ENCODE results near the gene TPSB2.
"Not testable (repeated sequence)": the region's sequence is repeated elsewhere in the genome, so short reads cannot be mapped to it uniquely, and the experiment has no call there.

The TPSB2 gene

GRCh38 chr16:1230084-1230470, at the start of gene TPSB2:
TPSB2 (minus strand) TSS chr16:1230184; CDS start chr16:1229951, 233 bp downstream.
- DNase-seq (ENCODE audit: extremely low spot score); POLR2A ChIA-PET; CTCF ChIA-PET: not testable (repeated sequence)

- TF ChIP-seq CTCF (IDR thresholded peaks at IDR 0.05; ENCODE audit: control extremely low read depth, extremely low read depth, low read depth, missing control alignments), result no peak
- ChIA-PET POLR2A (no interaction called here), CTCF (interaction anchor here (1.5 kb wide), 1 partner anchor 84 kb away, joined by 3 read pairs; no protein-coding TSS in a partner anchor)
- no peak for DNase-seq (ENCODE audit: extremely low spot score)
Measured at GRCh38 chr16:1279081-1279944, 49.3 kb upstream of the TPSB2 start.

GRCh38 chr16:1278477-1278876, 48.5 kb upstream of the TPSB2 start:
- DNase-seq (ENCODE audit: extremely low spot score), result no peak
- TF ChIP-seq CTCF (IDR thresholded peaks at IDR 0.05; ENCODE audit: control extremely low read depth, extremely low read depth, low read depth, missing control alignments), result no peak
- CTCF ChIA-PET, result no interaction called here
- POLR2A ChIA-PET, result no interaction called here

- CTCF ChIA-PET, result interaction anchor here (1.4 kb wide), 1 partner anchor 16 kb away, joined by 3 read pairs; no protein-coding TSS in a partner anchor
- no peak for TF ChIP-seq CTCF (IDR thresholded peaks at IDR 0.05; ENCODE audit: control extremely low read depth, extremely low read depth, low read depth, missing control alignments)
- POLR2A ChIA-PET, result no interaction called here
- no peak for DNase-seq (ENCODE audit: extremely low spot score)
Measured at GRCh38 chr16:1277617-1278282, 47.8 kb upstream of the TPSB2 start.

- ChIA-PET POLR2A (no interaction called here), CTCF (interaction anchor here (1.4 kb wide), 1 partner anchor 16 kb away, joined by 3 read pairs; no protein-coding TSS in a partner anchor)
- no peak for TF ChIP-seq CTCF (IDR thresholded peaks at IDR 0.05; ENCODE audit: control extremely low read depth, extremely low read depth, low read depth, missing control alignments)
- DNase-seq (ENCODE audit: extremely low spot score), result no peak
Measured at GRCh38 chr16:1277151-1277598, 47.2 kb upstream of the TPSB2 start.

GRCh38 chr16:1276580-1276878, 46.5 kb upstream of the TPSB2 start:
- POLR2A ChIA-PET, result no interaction called here
- no peak for DNase-seq (ENCODE audit: extremely low spot score)
- CTCF ChIA-PET, result interaction anchor here (1.4 kb wide), 1 partner anchor 15 kb away, joined by 3 read pairs; no protein-coding TSS in a partner anchor
- TF ChIP-seq CTCF (IDR thresholded peaks at IDR 0.05; ENCODE audit: control extremely low read depth, extremely low read depth, low read depth, missing control alignments), result no peak

Data from GM10248 (cell line).